Measurements from ENCODE around the gene GTF2F2.

DNA sequence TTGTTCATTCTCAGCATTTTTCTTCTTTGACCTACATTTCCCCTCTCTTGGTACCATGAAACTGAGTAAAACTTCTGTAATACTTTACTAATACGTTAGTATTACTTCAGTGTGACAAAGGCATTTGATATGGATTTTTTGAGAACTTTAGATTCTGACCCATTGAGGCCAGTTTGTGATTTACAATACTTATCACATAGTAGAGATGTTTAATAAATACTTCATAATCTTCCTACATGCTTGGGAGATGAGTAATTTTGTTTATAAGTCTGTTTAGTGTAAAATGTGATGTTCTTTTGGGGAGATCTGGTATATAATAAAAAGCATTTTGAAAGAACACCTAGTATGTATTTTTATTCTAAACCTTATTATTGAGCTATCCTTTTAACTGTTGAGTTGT, 29.7 kb downstream of the GTF2F2 start:
- no peak for TF ChIP-seq POLR2AphosphoS5 (IDR thresholded peaks at IDR 0.05)
- TF ChIP-seq CTCF (IDR thresholded peaks at IDR 0.05): no peak
- TF ChIP-seq POLR2A (IDR thresholded peaks at IDR 0.05): no peak
- TF ChIP-seq EP300 (IDR thresholded peaks at IDR 0.05): no peak
